Epithelial cell of proximal tubule (primary cell): ENCODE results near the gene CIRBP. TPM values are rescaled to one million over a fixed set of nuclear protein-coding genes. Genes with fewer than 3 reads are reported as not detected.

Source experiments
- DNase-seq: peaks from one replicate; pipeline ENCODE4 v3.0.0-alpha.2; 2011; ENCODE audit warnings: low read depth
- H3K4me3 ChIP-seq: 2 replicates; pipeline ENCODE4 v1.5.1; 2011; ENCODE audit warnings: low read depth, mild to moderate bottlenecking, low read length
- CTCF ChIP-seq: conservative IDR thresholded peaks from 2 replicates; pipeline ENCODE4 v1.5.1; 2012; ENCODE audit warnings: low read depth, mild to moderate bottlenecking, low read length
- total RNA-seq: library from RNA; depleted of rRNA; stranded (reverse); fragments of >200 nt; gene quantifications from 2 replicates; pipeline ENCODE4 v1.2.3, GENCODE V29; 2015

CIRBP gene
- total RNA-seq, 1 donor from 2014 or later: 317 TPM

GRCh38 chr19:1231729-1232637, 37.1 kb upstream of the CIRBP start:
- DNase-seq: no peak
- no peak for TF ChIP-seq CTCF
- no peak overlapping the region for H3K4me3 ChIP-seq

- DNase-seq: no peak
- TF ChIP-seq CTCF: no peak
- no peak overlapping the region for H3K4me3 ChIP-seq
Observed at GRCh38 chr19:1232652-1233072, 36.5 kb upstream of the CIRBP start.

GRCh38 chr19:1233115-1233667, 35.9 kb upstream of the CIRBP start:
- TF ChIP-seq CTCF: no peak
- DNase-seq: no peak

GRCh38 chr19:1234051-1234954, 34.8 kb upstream of the CIRBP start:
- no peak for DNase-seq
- H3K4me3 ChIP-seq: no peak overlapping the region
- no peak for TF ChIP-seq CTCF

More at GRCh38 chr19:1233115-1233667, 35.9 kb upstream of the CIRBP start:
- no peak overlapping the region for H3K4me3 ChIP-seq

GRCh38 chr19:1234955-1235380, 34.2 kb upstream of the CIRBP start:
- H3K4me3 ChIP-seq: no peak overlapping the region
- no peak for TF ChIP-seq CTCF
- no peak for DNase-seq

GRCh38 chr19:1235625-1236538, 33.2 kb upstream of the CIRBP start:
- no peak for TF ChIP-seq CTCF
- peak overlapping the region; percentile 29 for H3K4me3 ChIP-seq
- no peak for DNase-seq
